ENCODE measurements around the gene SUMO4.

GRCh38 chr6:149403534-149403933 lies 3.5 kb downstream of the SUMO4 start:
- TF ChIP-seq, protein P1, sequence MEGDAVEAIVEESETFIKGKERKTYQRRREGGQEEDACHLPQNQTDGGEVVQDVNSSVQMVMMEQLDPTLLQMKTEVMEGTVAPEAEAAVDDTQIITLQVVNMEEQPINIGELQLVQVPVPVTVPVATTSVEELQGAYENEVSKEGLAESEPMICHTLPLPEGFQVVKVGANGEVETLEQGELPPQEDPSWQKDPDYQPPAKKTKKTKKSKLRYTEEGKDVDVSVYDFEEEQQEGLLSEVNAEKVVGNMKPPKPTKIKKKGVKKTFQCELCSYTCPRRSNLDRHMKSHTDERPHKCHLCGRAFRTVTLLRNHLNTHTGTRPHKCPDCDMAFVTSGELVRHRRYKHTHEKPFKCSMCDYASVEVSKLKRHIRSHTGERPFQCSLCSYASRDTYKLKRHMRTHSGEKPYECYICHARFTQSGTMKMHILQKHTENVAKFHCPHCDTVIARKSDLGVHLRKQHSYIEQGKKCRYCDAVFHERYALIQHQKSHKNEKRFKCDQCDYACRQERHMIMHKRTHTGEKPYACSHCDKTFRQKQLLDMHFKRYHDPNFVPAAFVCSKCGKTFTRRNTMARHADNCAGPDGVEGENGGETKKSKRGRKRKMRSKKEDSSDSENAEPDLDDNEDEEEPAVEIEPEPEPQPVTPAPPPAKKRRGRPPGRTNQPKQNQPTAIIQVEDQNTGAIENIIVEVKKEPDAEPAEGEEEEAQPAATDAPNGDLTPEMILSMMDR (IDR thresholded peaks at IDR 0.05; ENCODE audit: low read depth, low read length, missing input control) = no peak
- TF ChIP-seq YY1 (IDR thresholded peaks at IDR 0.05) = no peak
- TF ChIP-seq TAF1 (conservative IDR thresholded peaks at IDR 0.05) = no peak
